Retinal pigment epithelial cell (primary cell): ENCODE results near the gene UBE2G1.

Source experiments
- DNase-seq: peaks from one replicate; pipeline ENCODE4 v3.0.0-alpha.2; 2010; ENCODE audit warnings: low read depth
- H3K4me3 ChIP-seq: 2 replicates; pipeline ENCODE4 v1.5.1; 2011; ENCODE audit warnings: mild to moderate bottlenecking, low read length, control low read depth, moderate library complexity
- TF ChIP-seq, protein P1 (sequence below): conservative IDR thresholded peaks from 2 replicates; pipeline ENCODE4 v1.5.1; 2011; ENCODE audit warnings: low read depth, low read length, control low read depth, inconsistent platforms

Gene UBE2G1, protein sequence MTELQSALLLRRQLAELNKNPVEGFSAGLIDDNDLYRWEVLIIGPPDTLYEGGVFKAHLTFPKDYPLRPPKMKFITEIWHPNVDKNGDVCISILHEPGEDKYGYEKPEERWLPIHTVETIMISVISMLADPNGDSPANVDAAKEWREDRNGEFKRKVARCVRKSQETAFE

GRCh38 chr17:4366327-4367063, at the start of gene UBE2G1:
UBE2G1 (minus strand) TSS chr17:4366675; CDS start chr17:4366316, 359 bp downstream.
- TF ChIP-seq, protein P1, sequence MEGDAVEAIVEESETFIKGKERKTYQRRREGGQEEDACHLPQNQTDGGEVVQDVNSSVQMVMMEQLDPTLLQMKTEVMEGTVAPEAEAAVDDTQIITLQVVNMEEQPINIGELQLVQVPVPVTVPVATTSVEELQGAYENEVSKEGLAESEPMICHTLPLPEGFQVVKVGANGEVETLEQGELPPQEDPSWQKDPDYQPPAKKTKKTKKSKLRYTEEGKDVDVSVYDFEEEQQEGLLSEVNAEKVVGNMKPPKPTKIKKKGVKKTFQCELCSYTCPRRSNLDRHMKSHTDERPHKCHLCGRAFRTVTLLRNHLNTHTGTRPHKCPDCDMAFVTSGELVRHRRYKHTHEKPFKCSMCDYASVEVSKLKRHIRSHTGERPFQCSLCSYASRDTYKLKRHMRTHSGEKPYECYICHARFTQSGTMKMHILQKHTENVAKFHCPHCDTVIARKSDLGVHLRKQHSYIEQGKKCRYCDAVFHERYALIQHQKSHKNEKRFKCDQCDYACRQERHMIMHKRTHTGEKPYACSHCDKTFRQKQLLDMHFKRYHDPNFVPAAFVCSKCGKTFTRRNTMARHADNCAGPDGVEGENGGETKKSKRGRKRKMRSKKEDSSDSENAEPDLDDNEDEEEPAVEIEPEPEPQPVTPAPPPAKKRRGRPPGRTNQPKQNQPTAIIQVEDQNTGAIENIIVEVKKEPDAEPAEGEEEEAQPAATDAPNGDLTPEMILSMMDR, result peak; percentile 27
- peak within 1 kb of the TSS; percentile 65 for H3K4me3 ChIP-seq
- peak; percentile 82 for DNase-seq

DNA sequence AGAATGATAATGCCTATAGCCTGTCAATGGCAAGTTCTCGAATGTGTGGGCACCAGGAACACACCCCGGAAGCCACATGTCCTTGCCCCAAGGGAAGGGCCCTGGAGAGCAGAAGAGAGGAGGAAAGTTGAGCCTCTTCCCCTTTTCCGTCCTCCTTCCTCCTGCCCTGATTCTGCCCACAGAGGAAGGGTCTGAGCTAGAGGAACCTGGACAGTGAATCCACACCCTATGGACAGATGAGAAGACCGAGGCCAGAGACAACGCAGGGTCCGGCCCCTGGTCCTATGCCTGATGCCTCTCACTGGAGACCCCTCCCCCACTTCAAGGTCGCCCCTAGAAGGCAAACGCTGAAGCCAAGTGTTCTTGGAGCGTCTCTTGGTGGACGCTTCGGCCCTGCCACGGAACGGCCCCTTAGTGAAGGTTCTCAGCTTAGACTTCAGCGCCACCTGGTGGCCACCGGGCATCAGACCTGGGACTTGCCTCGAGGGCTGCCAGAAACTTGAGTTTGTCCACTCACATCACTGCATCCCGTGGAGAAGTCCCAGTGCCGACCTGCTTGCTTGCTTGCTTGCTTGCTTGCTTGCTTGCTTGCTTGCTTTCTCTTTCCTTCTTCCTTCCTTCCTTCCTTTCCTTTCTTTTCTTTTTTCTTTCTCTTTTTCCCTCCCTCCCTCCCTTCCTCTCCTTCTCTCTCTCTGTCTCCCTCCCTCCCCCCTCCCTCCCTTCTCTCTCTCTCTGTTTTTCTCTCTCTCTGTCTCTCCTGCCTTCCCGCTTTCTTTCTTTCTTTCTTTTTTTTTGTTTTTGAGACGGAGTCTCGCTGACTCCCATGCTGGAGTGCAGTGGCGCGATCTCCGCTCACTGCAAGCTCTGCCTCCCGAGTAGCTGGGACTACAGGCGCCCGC, 46.7 kb upstream of the UBE2G1 start:
- DNase-seq, result peak; percentile 40
- no peak overlapping the region for H3K4me3 ChIP-seq
- TF ChIP-seq, protein P1, result peak; percentile 84

- H3K4me3 ChIP-seq, result no peak overlapping the region
- DNase-seq, result no peak
- TF ChIP-seq, protein P1, result no peak
Measured at GRCh38 chr17:4411201-4411600, 44.7 kb upstream of the UBE2G1 start.

DNA sequence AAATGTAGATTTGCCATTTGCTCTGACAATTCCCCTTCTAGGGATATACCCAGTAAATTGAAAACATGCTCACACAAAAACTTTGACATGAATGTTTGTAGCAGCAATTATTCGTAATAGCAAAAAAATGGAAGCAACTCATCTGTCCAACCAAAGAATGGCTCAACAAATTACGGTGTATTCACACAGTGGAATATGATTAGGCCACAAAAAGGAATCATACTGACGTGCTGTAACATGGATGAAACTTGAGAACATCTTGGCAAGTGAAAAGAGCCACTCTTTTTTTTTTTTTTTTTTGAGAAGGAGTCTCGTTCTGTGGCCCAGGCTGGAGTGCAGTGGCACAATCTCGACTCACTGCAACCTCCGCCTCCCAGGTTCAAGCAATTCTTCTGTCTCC, 43.2 kb upstream of the UBE2G1 start:
- no peak overlapping the region for H3K4me3 ChIP-seq
- DNase-seq, result no peak
- TF ChIP-seq, protein P1, result no peak

DNA sequence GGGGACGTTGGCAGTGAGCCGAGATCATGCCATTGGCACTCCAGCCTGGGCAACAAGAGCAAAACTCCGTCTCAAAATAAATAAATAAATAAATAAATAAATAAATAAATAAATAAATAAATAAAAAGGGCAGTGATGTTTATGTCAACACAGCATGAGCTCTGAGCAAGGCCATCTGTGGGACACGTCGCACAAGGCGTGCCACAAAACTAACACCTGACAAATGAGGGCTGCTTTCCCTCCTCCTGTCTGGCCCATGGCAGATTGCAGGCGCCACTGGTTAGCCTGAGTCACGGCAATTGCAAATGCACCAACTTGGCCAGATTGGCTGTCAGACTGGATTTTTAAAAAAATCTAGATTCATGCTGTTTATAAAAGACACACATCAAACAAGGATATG, 41.4 kb upstream of the UBE2G1 start:
- TF ChIP-seq, protein P1, result no peak
- no peak for DNase-seq
- H3K4me3 ChIP-seq, result no peak overlapping the region

- TF ChIP-seq, protein P1, result no peak
- no peak overlapping the region for H3K4me3 ChIP-seq
- DNase-seq, result no peak
Measured at GRCh38 chr17:4407216-4407615, 40.7 kb upstream of the UBE2G1 start.
